Nephron (organoid): ENCODE data around the gene CDK4.

Source experiments
- H3K27ac Mint-ChIP-seq, 3 experiments: 2 replicates each; pipeline ENCODE4 v1.8.0; 2020; ENCODE audit warnings: mixed read lengths in 3 of 3, mild to moderate bottlenecking in 2 of 3, moderate library complexity in 1 of 3
- H3K27me3 Mint-ChIP-seq: 2 replicates; pipeline ENCODE4 v1.8.0; 2021; ENCODE audit warnings: low read depth, mild to moderate bottlenecking, moderate library complexity, mixed read lengths
- H3K36me3 Mint-ChIP-seq: 2 replicates; pipeline ENCODE4 v1.8.0; 2020; ENCODE audit warnings: low read depth, mixed read lengths
- H3K4me1 Mint-ChIP-seq: 2 replicates; pipeline ENCODE4 v1.8.0; 2020; ENCODE audit warnings: mixed read lengths
- H3K4me3 Mint-ChIP-seq, 3 experiments: 2 replicates each; pipeline ENCODE4 v1.8.0; 2020; ENCODE audit warnings: mild to moderate bottlenecking in 3 of 3, mixed read lengths in 3 of 3, moderate library complexity in 2 of 3
- H3K9me3 Mint-ChIP-seq: 2 replicates; pipeline ENCODE4 v1.8.0; 2020; ENCODE audit warnings: mixed read lengths
- TF ChIP-seq, protein P1 (sequence below), 3 experiments: fragments of 200-600 bp; sonication (generic); IDR thresholded peaks; one replicate each; pipeline ENCODE4 v1.5.0; 2021; ENCODE audit warnings: antibody characterized with exemption in 3 of 3; ENCODE audit not compliant: unreplicated experiment in 3 of 3

The CDK4 gene

GRCh38 chr12:57719777-57720605, 32.1 kb downstream of the CDK4 start:
- peaks cover 25% of the 10 kb centered on the region for H3K27me3 Mint-ChIP-seq
- no peak overlapping the region for H3K4me3 Mint-ChIP-seq
- H3K27ac Mint-ChIP-seq = no peak overlapping the region
- no peaks in the 10 kb centered on the region for H3K9me3 Mint-ChIP-seq
- TF ChIP-seq, protein P1, sequence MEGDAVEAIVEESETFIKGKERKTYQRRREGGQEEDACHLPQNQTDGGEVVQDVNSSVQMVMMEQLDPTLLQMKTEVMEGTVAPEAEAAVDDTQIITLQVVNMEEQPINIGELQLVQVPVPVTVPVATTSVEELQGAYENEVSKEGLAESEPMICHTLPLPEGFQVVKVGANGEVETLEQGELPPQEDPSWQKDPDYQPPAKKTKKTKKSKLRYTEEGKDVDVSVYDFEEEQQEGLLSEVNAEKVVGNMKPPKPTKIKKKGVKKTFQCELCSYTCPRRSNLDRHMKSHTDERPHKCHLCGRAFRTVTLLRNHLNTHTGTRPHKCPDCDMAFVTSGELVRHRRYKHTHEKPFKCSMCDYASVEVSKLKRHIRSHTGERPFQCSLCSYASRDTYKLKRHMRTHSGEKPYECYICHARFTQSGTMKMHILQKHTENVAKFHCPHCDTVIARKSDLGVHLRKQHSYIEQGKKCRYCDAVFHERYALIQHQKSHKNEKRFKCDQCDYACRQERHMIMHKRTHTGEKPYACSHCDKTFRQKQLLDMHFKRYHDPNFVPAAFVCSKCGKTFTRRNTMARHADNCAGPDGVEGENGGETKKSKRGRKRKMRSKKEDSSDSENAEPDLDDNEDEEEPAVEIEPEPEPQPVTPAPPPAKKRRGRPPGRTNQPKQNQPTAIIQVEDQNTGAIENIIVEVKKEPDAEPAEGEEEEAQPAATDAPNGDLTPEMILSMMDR (IDR thresholded peaks at IDR 0.05; ENCODE audit: unreplicated experiment in 3 of 3) = no peak
- H3K36me3 Mint-ChIP-seq = peaks cover 39% of the 10 kb centered on the region
- H3K4me1 Mint-ChIP-seq = no peaks in the 10 kb centered on the region

- H3K4me3 Mint-ChIP-seq = no peak overlapping the region
- no peak overlapping the region for H3K27ac Mint-ChIP-seq
- H3K27me3 Mint-ChIP-seq = peaks cover 14% of the 10 kb centered on the region
- peaks cover 39% of the 10 kb centered on the region for H3K36me3 Mint-ChIP-seq
- no peaks in the 10 kb centered on the region for H3K9me3 Mint-ChIP-seq
- H3K4me1 Mint-ChIP-seq = no peaks in the 10 kb centered on the region
- TF ChIP-seq, protein P1 (IDR thresholded peaks at IDR 0.05; ENCODE audit: unreplicated experiment in 3 of 3) = no peak
Observed at GRCh38 chr12:57718641-57719528, 33.2 kb downstream of the CDK4 start.

DNA sequence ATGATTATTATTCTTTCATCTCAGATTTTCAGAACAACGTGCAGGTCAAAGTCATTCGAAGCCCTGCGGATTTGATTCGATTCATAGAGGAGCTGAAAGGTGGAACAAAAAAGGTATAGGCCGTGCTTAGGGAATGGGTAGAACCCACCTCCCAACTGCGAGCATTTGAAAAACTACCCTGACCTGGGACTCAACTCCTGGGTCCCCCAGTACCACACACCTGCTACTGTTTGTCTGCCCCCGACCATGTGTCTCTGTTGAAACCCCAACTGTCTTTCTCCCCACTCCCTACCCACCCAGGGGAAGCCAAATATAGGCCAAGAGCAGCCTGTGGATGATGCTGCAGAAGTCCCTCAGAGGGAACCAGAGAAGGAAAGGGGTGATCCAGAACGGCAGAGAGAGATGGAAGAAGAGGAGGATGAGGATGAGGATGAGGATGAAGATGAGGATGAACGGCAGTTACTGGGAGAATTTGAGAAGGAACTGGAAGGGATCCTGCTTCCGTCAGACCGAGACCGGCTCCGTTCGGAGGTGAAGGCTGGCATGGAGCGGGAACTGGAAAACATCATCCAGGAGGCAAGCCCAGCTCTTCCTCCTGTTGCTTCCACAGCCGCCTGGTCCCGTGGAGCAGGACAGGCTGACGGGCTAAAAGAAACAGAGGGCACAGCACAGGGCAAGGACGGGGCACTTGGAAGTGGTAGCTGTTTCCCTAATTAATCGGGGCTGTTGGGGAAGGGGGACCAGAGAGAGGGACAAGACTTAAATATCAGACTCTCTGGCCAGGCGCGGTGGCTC, 34.1 kb downstream of the CDK4 start:
- TF ChIP-seq, protein P1 (IDR thresholded peaks at IDR 0.05; ENCODE audit: unreplicated experiment in 3 of 3) = no peak
- Mint-ChIP-seq H3K9me3 (no peaks in the 10 kb centered on the region), H3K27ac (no peak overlapping the region), H3K4me3 (no peak overlapping the region), H3K27me3 (peaks cover 6% of the 10 kb centered on the region), H3K36me3 (peaks cover 47% of the 10 kb centered on the region), H3K4me1 (no peaks in the 10 kb centered on the region)

DNA sequence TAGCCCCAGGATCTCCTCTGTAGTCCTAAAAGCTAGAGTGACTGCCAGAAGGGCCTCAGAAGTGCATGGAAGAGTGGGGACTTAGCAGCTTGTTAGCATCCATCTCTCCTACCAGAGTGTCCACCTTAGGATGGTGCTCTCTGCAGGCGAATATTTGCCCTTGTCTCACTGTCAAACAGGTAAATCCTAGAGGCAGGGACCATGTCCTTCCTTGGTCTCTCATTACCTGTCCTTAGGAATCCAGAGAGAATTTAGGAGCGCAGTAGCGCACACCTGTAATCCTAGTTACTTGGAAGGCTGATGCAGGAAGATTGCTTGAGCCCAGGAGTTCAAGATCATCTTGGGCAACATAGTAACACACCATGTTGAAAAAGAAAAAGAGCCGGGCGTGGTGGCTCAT, 35.0 kb downstream of the CDK4 start:
- H3K36me3 Mint-ChIP-seq = peaks cover 55% of the 10 kb centered on the region
- peaks cover 2% of the 10 kb centered on the region for H3K9me3 Mint-ChIP-seq
- no peaks in the 10 kb centered on the region for H3K27me3 Mint-ChIP-seq
- no peaks in the 10 kb centered on the region for H3K4me1 Mint-ChIP-seq
- no peak overlapping the region for H3K4me3 Mint-ChIP-seq
- no peak overlapping the region for H3K27ac Mint-ChIP-seq
- TF ChIP-seq, protein P1 (IDR thresholded peaks at IDR 0.05; ENCODE audit: unreplicated experiment in 3 of 3) = no peak

DNA sequence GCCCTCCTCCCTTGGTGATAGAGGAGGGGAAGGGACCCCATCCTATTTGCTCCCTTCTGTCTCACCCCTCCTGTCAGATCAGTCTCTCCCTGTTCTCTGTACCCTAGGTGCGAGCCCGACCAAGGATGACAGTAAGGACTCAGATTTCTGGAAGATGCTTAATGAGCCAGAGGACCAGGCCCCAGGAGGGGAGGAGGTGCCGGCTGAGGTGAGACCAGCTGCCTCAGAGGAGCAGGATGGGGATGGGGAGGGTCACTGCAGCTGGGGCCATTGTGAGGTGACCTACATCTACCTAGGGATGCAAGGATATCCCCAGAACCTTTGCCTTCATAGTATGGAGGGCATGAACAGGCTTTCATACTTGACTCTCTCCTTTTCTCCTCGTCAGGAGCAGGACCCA, 35.8 kb downstream of the CDK4 start:
- TF ChIP-seq, protein P1 (IDR thresholded peaks at IDR 0.05; ENCODE audit: unreplicated experiment in 3 of 3) = no peak
- no peak overlapping the region for H3K4me3 Mint-ChIP-seq

More for the DNA sequence above, 35.8 kb downstream of the CDK4 start:
- Mint-ChIP-seq H3K27ac (no peak overlapping the region), H3K27me3 (no peaks in the 10 kb centered on the region), H3K9me3 (peaks cover 7% of the 10 kb centered on the region), H3K36me3 (peaks cover 57% of the 10 kb centered on the region), H3K4me1 (no peaks in the 10 kb centered on the region)
